Left cardiac atrium (tissue), 2 donors: Measurements from ENCODE around the gene PRIMA1. TPM values are rescaled to one million over a fixed set of nuclear protein-coding genes. Genes with fewer than 3 reads are reported as not detected.

Experiments
- total RNA-seq, 2 donors: library from RNA; stranded (reverse); fragmentation: NEBNext Ultra II Directional; extraction: Animal tissue kit (Norgen Biotek cat#: 25700); gene quantifications; one replicate each; pipeline ENCODE4 v1.2.1, GENCODE V29; 2021
- donor health status: DM: no; HTN: yes; CAD: no; lungs with severe emphysema.
- donor health status: DM: yes; HTN: yes; CAD: no.

Gene PRIMA1
- total RNA-seq, 2 donors from 2014 or later = 3.6 to 3.9 TPM

Other genes starting within 250 kb of the PRIMA1 start
- gene FAM181A, start 138.9 kb upstream of the PRIMA1 start, total RNA-seq = not detected
- 100 to 1,000 TPM; 102 to 105 TPM for gene ASB2, start 188.1 kb upstream of the PRIMA1 start, total RNA-seq
- not detected for gene CCDC197, start 208.8 kb upstream of the PRIMA1 start, total RNA-seq
- under 1 TPM; 0.24 to 0.56 TPM for gene OTUB2, start 237.9 kb upstream of the PRIMA1 start, total RNA-seq